PFSK-1 (cell line): ENCODE data around the gene THSD8.

ENCODE experiments used
- FOXP2 ChIP-seq: optimal IDR thresholded peaks from 2 replicates; pipeline ENCODE3; 2011; ENCODE audit warnings: borderline replicate concordance, control low read depth, inconsistent platforms; ENCODE audit not compliant: insufficient read depth; ENCODE audit errors: extremely low read length, extremely low read depth
- POLR2AphosphoS5 ChIP-seq: IDR thresholded peaks from 2 replicates; pipeline ENCODE4 v1.6.1; 2012; ENCODE audit warnings: low read depth, mild to moderate bottlenecking, control low read depth, low read length, moderate library complexity
- SIN3A ChIP-seq: IDR thresholded peaks from 2 replicates; pipeline ENCODE4 v1.6.1; 2012; ENCODE audit warnings: mild to moderate bottlenecking, low read length, moderate library complexity, borderline replicate concordance; ENCODE audit not compliant: insufficient read depth
- TAF1 ChIP-seq: IDR thresholded peaks from 2 replicates; pipeline ENCODE4 v1.6.1; 2012; ENCODE audit warnings: low read length, control low read depth, borderline replicate concordance; ENCODE audit not compliant: insufficient read depth
- TF ChIP-seq, protein P1 (sequence below), 2 experiments: IDR thresholded peaks; 2 replicates each; pipeline versions ENCODE4 v1.6.1 to v1.8.0; 2011 to 2012; ENCODE audit warnings: low read depth in 2 of 2, low read length in 2 of 2, control low read depth in 1 of 2, inconsistent platforms in 1 of 2, mild to moderate bottlenecking in 1 of 2, moderate library complexity in 1 of 2; ENCODE audit not compliant: insufficient read depth in 1 of 2

THSD8 gene

DNA sequence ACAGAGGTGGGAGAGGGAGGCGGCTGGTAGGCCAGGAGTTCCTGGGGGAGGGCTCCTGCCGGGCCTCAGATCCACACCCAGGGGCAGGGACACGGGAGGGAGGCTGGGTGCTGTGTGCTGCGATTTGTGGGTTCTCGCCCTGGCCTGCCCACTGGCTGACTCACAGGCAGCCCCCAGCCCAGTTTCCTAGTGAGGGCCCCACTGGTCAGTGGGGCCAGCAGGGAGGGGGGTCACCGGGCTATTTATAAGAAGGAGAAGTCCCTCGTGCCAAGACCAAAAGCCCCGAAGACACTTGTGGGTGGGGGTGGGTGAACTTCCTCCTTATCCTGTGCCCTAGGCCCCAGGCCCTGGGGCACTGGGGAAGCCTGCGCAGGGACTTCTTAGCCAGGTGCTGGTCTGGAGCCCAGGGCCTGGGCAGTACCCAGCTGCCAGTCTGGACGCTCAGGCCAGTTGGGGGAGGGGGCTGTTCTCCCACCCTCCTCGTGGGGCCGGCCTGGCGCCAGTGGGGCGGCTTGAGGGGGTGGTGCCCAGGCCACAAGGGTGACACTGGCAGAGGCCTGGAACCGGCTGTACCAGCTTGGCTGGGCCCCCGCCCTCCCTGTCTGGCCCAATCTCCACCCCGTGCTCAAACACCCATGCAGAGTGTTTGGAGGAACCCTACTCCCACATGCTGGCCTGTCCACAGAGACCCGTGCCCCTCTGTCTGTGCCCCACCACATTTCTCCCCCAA is 15.6 kb upstream of the THSD8 start:
- TF ChIP-seq TAF1: no peak
- no peak for TF ChIP-seq FOXP2
- no peak for TF ChIP-seq SIN3A
- TF ChIP-seq POLR2AphosphoS5: no peak
- TF ChIP-seq, protein P1, sequence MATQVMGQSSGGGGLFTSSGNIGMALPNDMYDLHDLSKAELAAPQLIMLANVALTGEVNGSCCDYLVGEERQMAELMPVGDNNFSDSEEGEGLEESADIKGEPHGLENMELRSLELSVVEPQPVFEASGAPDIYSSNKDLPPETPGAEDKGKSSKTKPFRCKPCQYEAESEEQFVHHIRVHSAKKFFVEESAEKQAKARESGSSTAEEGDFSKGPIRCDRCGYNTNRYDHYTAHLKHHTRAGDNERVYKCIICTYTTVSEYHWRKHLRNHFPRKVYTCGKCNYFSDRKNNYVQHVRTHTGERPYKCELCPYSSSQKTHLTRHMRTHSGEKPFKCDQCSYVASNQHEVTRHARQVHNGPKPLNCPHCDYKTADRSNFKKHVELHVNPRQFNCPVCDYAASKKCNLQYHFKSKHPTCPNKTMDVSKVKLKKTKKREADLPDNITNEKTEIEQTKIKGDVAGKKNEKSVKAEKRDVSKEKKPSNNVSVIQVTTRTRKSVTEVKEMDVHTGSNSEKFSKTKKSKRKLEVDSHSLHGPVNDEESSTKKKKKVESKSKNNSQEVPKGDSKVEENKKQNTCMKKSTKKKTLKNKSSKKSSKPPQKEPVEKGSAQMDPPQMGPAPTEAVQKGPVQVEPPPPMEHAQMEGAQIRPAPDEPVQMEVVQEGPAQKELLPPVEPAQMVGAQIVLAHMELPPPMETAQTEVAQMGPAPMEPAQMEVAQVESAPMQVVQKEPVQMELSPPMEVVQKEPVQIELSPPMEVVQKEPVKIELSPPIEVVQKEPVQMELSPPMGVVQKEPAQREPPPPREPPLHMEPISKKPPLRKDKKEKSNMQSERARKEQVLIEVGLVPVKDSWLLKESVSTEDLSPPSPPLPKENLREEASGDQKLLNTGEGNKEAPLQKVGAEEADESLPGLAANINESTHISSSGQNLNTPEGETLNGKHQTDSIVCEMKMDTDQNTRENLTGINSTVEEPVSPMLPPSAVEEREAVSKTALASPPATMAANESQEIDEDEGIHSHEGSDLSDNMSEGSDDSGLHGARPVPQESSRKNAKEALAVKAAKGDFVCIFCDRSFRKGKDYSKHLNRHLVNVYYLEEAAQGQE (IDR thresholded peaks at IDR 0.05; ENCODE audit: insufficient read depth in 1 of 2, low read depth in 2 of 2, low read length in 2 of 2): no peak

DNA sequence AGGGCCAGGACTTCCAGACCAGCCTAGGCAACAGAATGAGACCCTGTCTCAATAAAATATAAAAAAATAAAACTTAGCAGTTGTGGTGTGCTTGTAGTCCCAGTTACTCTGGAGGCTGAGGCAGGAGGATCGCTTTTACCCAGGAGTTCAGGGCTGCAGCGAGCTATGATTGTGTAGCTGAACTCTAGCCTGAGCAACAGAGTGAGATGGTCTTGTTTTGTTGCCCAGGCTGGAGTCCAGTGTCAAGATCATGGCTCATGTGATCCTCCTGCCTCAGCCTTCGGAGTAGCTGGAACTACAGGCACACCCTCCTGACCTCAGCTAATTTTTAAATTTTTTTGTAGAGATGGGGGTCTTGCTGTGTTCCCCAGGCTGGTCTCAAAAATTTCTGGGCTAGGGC is 14.9 kb upstream of the THSD8 start:
- no peak for TF ChIP-seq TAF1
- TF ChIP-seq SIN3A: no peak
- TF ChIP-seq FOXP2: no peak
- TF ChIP-seq, protein P1 (IDR thresholded peaks at IDR 0.05; ENCODE audit: insufficient read depth in 1 of 2, low read depth in 2 of 2, low read length in 2 of 2): no peak
- TF ChIP-seq POLR2AphosphoS5: no peak

DNA sequence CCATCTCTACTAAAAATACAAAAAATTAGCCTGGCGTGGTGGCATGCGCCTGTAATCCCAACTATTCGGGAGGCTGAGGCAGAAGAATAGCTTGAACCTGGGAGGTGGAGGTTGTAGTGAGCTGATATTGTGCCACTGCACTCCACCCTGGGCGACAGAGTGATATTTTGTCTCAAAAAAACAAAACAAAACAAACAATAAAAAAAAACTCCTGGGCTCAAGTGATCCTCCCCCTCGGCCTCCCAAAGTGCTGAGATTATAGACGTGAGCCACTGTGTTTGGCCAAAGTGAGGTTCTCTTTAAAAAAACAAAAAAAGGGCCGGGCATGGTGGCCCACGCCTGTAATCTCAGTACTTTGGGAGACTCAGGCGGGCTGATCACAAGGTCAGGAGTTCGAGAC is 14.4 kb upstream of the THSD8 start:
- TF ChIP-seq, protein P1 (IDR thresholded peaks at IDR 0.05; ENCODE audit: insufficient read depth in 1 of 2, low read depth in 2 of 2, low read length in 2 of 2): no peak
- TF ChIP-seq SIN3A (no peak), POLR2AphosphoS5 (no peak), FOXP2 (no peak), TAF1 (no peak)

DNA sequence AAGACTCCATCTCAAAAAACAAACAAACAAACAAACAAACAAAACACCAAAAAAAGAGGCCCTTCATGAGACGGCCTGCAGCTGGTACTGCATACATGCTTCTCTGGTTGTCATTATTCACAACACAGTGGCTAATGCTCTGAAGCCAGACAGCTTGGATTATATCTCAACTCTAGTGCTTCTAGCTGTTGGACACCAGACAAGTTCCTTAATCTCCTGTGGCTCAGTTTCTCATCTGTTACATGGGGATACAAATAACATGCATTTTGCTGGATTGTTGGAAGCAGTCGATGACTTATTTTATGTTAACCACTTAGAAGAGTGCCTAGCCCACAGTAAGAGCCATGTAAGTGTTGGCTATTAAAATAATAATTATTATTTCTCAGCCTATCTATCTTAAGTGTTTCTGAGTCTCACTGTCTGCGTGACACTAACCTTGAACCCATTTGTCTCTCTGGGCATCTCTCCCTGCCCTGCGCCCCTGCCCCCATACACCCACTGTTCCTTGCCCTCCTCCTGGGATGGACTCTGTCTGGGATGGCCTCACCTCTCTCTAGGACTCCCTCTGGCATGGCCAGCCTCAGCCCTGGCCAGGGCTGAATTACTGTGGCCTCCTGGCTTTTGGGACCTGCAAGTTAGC is 13.7 kb upstream of the THSD8 start:
- TF ChIP-seq TAF1 (no peak), SIN3A (no peak), POLR2AphosphoS5 (no peak), FOXP2 (no peak)
- TF ChIP-seq, protein P1 (IDR thresholded peaks at IDR 0.05; ENCODE audit: insufficient read depth in 1 of 2, low read depth in 2 of 2, low read length in 2 of 2): no peak
